Left lung (tissue), 10 donors: ENCODE data around the gene WAC. TPM values are rescaled to one million over a fixed set of nuclear protein-coding genes. Genes with fewer than 3 reads are reported as not detected.

ENCODE experiments used
- ATAC-seq: fragments of 200-7000 bp; cut with Tn5 transposase; one replicate; pipeline ENCODE4 v1.9.1; 2020; ENCODE audit warnings: moderate library complexity
- DNase-seq, 4 donors: peaks; one replicate each; pipeline ENCODE4 v3.0.0-alpha.2; 2013 to 2020
- H3K27ac ChIP-seq, 2 donors: fragments of 200-600 bp; sonication (generic) in 1 of 2; one replicate each; pipeline versions ENCODE4 v1.5.0 to v1.8.0; 2020 to 2021
- H3K27me3 ChIP-seq, 2 donors: fragments of 200-600 bp; sonication (generic) in 1 of 2; one replicate each; pipeline versions ENCODE4 v1.5.0 to v1.8.0; 2020 to 2021
- H3K36me3 ChIP-seq, 2 donors: fragments of 200-600 bp; sonication (generic) in 1 of 2; one replicate each; pipeline versions ENCODE4 v1.5.0 to v1.8.0; 2020 to 2021
- H3K4me1 ChIP-seq, 2 donors: fragments of 200-600 bp; one replicate each; pipeline ENCODE4 v1.8.0; 2021
- H3K4me3 ChIP-seq, 2 donors: fragments of 200-600 bp; sonication (generic) in 1 of 2; one replicate each; pipeline versions ENCODE4 v1.5.0 to v1.8.0; 2020 to 2021; ENCODE audit warnings: mild to moderate bottlenecking in 1 of 2
- H3K9me3 ChIP-seq, 2 donors: fragments of 200-600 bp; sonication (generic) in 1 of 2; one replicate each; pipeline versions ENCODE4 v1.5.0 to v1.8.0; 2020 to 2021
- intact Hi-C, 2 donors: fragments of 100-400 bp; cut with DNase I; formaldehyde crosslinking; loops; one replicate each; pipeline versions ENCODE4 v1.11.2 to v1.14.2; 2022
- polyA plus RNA-seq, 6 donors: library from polyadenylated mRNA; unstranded; fragments of 120-200 nt; gene quantifications; one replicate each; pipeline ENCODE4 v1.2.1, GENCODE V29; 2013; ENCODE audit not compliant: insufficient read length in 6 of 6
- total RNA-seq, 2 donors: library from RNA; stranded (reverse); fragmentation: NEBNext Ultra II Directional; extraction: Animal tissue kit (Norgen Biotek cat#: 25700); gene quantifications; one replicate each; pipeline ENCODE4 v1.2.1, GENCODE V29; 2021
- TF ChIP-seq, protein P1 (sequence below), 2 donors: fragments of 200-600 bp; sonication (generic) in 1 of 2; IDR thresholded peaks; one replicate each; pipeline versions ENCODE4 v1.5.0 to v1.8.0; 2021; ENCODE audit warnings: antibody characterized with exemption in 2 of 2
- donor health status: DM: no; HTN: yes; CAD: no.
- donor health status: DM: no; HTN: no; CAD: no.

Gene WAC
- total and polyA plus RNA-seq, 8 donors = 90.7 to 171 (median 146) TPM

DNA sequence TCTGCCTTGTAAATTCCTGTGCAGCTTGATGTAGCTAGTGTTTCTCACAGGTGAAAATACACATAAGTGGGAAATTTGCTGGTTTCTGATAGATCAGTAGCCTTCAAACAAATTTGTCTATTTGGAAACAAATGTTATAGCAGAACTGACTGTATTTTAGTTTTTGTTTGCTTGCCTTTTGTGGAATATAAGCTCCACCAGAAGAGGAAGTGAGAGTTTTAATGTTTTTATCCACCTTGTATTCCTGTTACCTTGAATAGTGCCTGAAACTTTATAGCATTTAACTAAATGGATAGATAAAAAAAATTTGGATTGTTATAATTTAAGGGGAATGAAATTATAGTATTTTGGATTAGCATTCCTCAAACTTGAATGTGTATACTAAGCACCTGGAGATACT, 9.8 kb downstream of the WAC start:
- H3K27me3 ChIP-seq = no peaks in the 10 kb centered on the region
- TF ChIP-seq, protein P1, sequence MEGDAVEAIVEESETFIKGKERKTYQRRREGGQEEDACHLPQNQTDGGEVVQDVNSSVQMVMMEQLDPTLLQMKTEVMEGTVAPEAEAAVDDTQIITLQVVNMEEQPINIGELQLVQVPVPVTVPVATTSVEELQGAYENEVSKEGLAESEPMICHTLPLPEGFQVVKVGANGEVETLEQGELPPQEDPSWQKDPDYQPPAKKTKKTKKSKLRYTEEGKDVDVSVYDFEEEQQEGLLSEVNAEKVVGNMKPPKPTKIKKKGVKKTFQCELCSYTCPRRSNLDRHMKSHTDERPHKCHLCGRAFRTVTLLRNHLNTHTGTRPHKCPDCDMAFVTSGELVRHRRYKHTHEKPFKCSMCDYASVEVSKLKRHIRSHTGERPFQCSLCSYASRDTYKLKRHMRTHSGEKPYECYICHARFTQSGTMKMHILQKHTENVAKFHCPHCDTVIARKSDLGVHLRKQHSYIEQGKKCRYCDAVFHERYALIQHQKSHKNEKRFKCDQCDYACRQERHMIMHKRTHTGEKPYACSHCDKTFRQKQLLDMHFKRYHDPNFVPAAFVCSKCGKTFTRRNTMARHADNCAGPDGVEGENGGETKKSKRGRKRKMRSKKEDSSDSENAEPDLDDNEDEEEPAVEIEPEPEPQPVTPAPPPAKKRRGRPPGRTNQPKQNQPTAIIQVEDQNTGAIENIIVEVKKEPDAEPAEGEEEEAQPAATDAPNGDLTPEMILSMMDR (IDR thresholded peaks at IDR 0.05) = no peak

DNA sequence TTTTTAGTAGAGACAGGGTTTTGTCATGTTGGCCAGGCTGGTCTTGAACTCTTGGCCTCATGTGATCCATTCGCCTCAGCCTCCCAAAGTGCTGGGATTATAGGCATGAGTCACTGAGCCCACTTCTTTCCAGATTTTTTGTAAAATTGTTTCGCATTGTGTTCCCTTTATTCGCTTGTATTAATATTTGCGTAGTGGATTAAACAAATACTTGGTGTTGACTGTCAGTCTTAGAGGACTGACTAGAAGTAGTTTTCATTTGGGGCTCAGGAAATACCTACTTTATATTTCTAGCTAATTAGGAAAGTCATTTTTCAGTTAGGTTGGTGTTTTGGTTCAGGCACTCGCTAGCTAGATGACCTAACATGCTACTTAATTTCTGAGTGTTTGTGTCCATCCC, 11.1 kb downstream of the WAC start:
- no peak overlapping the region for H3K27ac ChIP-seq
- H3K4me3 ChIP-seq = no peak overlapping the region
- peak; percentile 79 for ATAC-seq
- H3K4me1 ChIP-seq = peaks cover 0 to 62% of the 10 kb centered on the region in 2 donors
- TF ChIP-seq, protein P1 (IDR thresholded peaks at IDR 0.05) = no peak
- no peaks in the 10 kb centered on the region for H3K9me3 ChIP-seq
- no peaks in the 10 kb centered on the region for H3K27me3 ChIP-seq
- H3K36me3 ChIP-seq = peaks cover 0 to 81% of the 10 kb centered on the region in 2 donors
- DNase-seq = no peak
- intact Hi-C loops = no loop called here

More for the DNA sequence above, 9.8 kb downstream of the WAC start:
- H3K9me3 ChIP-seq = no peaks in the 10 kb centered on the region
- DNase-seq (no peak), ATAC-seq (no peak)
- H3K4me1 ChIP-seq = peaks cover 0 to 65% of the 10 kb centered on the region in 2 donors
- no peak overlapping the region for H3K27ac ChIP-seq
- no peak overlapping the region for H3K4me3 ChIP-seq
- H3K36me3 ChIP-seq = peaks cover 0 to 81% of the 10 kb centered on the region in 2 donors
- intact Hi-C loops = no loop called here

DNA sequence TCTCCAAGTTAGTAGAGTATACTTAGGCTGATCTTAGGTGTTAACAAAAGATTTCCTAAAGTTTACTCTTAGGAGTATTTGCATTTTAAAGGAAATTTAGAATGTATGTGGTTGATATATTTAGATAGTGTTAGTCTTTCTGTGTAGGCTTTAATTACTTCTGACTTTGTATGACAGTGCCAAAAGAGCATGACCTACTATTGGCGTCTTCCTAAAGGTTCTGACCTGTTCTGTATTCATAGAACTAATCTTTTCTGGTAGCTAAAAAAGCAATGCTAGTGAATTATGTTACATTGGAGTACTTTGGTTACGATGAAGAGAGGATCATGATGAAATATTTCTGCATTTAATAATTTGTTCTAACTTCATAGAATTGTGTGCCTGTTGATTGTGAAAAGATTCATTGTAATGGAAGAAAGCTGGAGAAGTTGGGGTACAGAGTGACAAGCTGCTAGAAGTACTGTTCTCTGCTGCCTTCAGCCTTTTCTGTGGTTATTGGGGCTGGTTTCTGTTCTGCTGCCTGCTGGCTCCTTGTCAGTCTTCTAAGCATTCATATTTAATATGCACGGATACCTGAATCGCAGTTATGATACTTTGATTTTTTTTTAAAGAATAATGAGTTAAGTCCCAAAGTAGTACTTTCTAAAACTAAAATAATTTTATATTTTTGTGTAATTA, 13.2 kb downstream of the WAC start:
- TF ChIP-seq, protein P1 (IDR thresholded peaks at IDR 0.05) = no peak
- intact Hi-C loops = no loop called here
- no peak overlapping the region for H3K4me3 ChIP-seq
- no peak overlapping the region for H3K27ac ChIP-seq
- H3K36me3 ChIP-seq = peaks cover 0 to 73% of the 10 kb centered on the region in 2 donors
- peaks cover 5 to 72% of the 10 kb centered on the region in 2 donors for H3K4me1 ChIP-seq
- H3K27me3 ChIP-seq = no peaks in the 10 kb centered on the region
- DNase-seq (no peak), ATAC-seq (no peak)
- no peaks in the 10 kb centered on the region for H3K9me3 ChIP-seq

DNA sequence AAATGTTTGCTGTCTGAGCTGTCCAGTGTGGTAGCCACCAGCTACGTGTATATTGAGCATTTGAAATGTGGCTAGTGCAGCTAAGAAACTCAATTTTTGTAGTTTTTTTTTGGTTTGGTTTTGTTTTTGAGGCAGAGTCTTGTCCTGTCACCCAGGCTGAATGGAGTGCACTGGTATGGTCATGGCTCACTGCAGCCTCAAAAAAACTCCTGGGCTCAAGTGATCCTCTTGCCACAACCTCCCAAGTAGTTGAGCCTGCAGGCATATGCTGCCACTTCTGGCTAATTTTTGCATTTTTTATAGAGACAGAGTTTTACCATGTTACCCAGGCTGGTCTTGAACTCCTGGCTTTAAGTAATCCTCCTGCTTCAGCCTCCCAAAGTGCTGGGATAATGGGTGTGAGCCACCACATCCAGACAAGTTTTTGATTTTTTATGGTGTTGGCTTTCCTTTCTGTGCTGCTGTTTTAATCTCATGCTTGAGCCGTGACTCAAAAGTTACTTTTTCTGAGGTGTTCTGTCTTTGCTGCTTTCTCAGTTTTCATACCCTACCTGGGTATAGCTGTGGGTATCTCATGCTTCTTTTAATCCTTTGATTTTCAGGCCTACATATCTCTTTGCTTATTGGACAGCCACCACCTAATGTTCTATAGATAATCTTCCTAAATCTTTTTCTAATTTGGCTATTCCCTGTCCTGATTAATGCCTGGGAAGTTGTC, 16.0 kb downstream of the WAC start:
- intact Hi-C loops = no loop called here
- Histone ChIP-seq H3K4me3 (no peak overlapping the region), H3K9me3 (no peaks in the 10 kb centered on the region), H3K4me1 (peaks cover 11 to 69% of the 10 kb centered on the region in 2 donors), H3K36me3 (peaks cover 0 to 51% of the 10 kb centered on the region in 2 donors), H3K27ac (no peak overlapping the region), H3K27me3 (no peaks in the 10 kb centered on the region)
- no peak for DNase-seq
- no peak for ATAC-seq
- TF ChIP-seq, protein P1 (IDR thresholded peaks at IDR 0.05) = no peak

DNA sequence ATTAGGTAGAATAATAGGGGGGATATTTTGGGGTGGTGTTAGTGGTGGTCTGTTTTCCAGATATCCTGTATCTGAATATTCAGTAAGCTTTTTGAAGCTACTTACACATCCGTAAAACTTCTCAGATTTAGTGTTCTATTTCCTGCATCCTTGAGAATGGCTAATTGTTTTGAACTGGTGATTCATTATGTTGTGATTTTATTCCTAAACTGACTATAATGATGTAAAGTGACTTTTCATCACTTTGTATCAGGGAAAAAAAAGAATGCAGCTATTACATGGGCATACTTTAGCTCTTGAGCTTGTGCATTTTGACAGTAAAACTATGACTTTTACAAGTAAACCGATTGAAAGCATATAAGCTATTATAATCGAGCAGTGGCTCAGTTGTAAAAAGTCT, 18.2 kb downstream of the WAC start:
- Histone ChIP-seq H3K27me3 (no peaks in the 10 kb centered on the region), H3K27ac (no peak overlapping the region), H3K9me3 (no peaks in the 10 kb centered on the region), H3K4me1 (peaks cover 11 to 72% of the 10 kb centered on the region in 2 donors), H3K4me3 (no peak overlapping the region), H3K36me3 (peaks cover 0 to 55% of the 10 kb centered on the region in 2 donors)
- intact Hi-C loops = no loop called here
- TF ChIP-seq, protein P1 (IDR thresholded peaks at IDR 0.05) = no peak
- ATAC-seq = no peak
- DNase-seq = no peak
